GM10266 (cell line): Measurements from ENCODE around the gene RASA1.

ENCODE experiments used
- DNase-seq: peaks from one replicate; pipeline ENCODE4 v3.0.0; 2012; ENCODE audit errors: extremely low spot score
- TF ChIP-seq, protein P1 (sequence below): IDR thresholded peaks from 2 replicates; pipeline ENCODE4 v1.5.1; 2012; ENCODE audit warnings: mild to moderate bottlenecking, low read depth; ENCODE audit not compliant: control insufficient read depth, insufficient read depth; ENCODE audit errors: missing control alignments

RASA1 gene

GRCh38 chr5:87307796-87308423, 40.2 kb downstream of the RASA1 start:
- DNase-seq = no peak
- TF ChIP-seq, protein P1, sequence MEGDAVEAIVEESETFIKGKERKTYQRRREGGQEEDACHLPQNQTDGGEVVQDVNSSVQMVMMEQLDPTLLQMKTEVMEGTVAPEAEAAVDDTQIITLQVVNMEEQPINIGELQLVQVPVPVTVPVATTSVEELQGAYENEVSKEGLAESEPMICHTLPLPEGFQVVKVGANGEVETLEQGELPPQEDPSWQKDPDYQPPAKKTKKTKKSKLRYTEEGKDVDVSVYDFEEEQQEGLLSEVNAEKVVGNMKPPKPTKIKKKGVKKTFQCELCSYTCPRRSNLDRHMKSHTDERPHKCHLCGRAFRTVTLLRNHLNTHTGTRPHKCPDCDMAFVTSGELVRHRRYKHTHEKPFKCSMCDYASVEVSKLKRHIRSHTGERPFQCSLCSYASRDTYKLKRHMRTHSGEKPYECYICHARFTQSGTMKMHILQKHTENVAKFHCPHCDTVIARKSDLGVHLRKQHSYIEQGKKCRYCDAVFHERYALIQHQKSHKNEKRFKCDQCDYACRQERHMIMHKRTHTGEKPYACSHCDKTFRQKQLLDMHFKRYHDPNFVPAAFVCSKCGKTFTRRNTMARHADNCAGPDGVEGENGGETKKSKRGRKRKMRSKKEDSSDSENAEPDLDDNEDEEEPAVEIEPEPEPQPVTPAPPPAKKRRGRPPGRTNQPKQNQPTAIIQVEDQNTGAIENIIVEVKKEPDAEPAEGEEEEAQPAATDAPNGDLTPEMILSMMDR = no peak

DNA sequence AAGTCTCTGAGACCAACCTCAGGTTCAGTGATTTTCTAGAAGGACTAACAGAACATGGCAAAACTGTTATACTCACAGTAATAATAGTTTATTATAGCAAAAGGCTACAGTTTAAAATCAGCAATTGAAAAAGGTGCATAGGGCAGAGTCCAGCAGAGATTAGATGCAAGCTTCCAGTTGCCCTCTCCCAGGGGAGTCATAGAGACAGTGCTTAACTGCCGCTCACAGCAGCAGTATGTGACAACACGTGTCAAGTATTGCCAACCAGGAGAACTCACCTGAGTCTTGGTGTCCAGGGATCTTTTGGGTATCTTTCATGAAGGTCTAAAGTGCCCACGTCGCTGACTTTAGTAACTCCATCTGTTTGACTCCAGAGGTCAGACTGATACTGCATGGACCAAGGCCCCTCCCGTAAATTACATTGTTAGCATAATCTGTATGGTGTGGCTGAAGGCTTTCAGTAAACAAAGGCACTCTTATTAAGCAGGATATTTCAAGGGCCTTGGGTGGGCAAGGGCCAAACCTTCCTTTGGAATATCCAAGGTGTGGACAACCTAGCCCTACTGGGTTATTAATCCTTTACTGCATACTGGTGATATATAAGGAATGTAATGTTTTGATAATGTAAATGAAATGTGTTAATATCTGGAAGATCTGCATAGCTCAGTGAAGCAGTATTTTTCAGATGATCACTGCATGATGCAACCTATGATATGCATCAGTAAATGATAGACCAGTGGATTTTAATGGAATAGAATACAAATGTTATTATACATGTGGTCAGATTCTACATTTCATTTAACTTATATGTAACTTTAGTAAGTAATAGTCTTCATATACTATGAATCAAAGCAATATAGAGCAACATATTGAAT, 44.0 kb downstream of the RASA1 start:
- TF ChIP-seq, protein P1 = no peak
- no peak for DNase-seq

DNA sequence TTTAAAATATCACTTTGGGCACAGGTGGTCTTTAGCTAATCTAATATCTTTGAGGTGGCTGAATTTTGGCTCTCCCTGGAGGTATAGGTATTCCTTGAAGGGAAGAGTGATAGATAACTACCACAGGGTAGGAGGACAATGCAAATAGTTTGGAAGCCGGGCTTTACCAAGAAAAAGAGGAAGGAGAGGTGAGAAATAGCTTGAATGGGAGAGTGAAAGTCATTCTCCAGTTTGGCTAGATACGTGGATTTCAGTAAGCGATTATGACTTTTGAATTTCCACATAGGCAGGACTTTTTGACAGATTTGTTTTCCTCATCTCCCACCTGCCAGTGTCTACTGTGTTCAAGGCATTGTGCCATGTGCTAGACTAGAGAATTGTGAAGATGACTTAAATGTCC, 45.5 kb downstream of the RASA1 start:
- no peak for DNase-seq
- TF ChIP-seq, protein P1 = no peak

DNA sequence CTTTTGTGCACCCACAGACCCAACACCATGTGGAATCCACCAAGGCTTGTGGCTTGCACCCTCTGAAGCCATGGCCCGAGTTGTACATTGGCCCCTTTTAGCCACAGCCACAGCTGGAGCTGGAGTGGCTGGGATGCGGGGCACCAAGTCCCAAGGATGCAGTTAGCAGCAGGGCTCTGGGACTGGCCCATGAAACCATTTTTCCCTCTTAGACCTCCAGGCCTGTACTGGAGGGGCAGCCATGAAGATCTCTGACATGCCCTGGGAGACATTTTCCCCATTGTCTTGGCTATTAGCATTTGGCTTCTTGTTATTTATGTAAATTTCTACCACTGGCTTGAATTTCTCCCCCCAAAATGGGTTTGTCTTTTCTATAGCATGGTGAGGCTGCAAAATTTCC, 51.8 kb downstream of the RASA1 start:
- TF ChIP-seq, protein P1 = no peak
- DNase-seq = no peak

DNA sequence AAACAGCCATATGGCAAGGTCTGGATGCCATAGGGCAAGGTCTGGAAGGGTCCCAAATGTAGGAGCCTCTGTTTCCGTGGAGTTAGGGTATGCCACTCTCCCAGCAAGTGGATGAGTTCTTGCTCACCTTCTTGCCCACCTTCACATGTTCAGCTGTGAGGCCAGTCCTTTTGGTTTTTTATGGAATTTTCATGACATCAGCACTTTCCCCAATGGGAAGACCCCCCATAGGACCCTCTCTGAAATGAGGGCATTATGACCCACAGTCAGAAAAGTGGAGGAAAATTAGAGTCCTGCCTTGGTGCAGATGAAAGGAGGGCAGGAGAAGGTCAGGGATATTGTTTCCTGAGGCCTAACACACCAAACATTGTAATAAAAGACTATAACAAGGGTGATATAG, 53.9 kb downstream of the RASA1 start:
- DNase-seq = no peak
- TF ChIP-seq, protein P1 = no peak

DNA sequence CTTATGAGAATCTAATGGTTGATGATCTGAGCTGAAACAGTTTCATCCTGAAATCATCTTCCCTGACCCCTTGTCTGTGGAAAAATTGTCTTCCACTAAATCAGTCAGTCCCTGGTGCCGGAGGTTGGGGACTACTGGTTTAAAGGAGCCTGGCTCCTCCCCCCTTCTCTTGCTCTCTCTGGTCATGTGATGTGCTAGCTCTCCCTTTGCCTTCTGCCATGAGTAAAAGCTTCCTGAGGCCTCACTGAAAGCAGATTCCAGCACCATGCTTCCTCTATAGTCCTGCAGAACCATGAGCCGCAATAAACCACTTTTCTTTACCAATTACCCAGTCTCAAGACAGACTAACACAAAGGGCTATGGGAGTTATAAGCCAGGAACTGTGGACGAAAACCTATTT, 54.7 kb downstream of the RASA1 start:
- DNase-seq = no peak
- TF ChIP-seq, protein P1 = no peak

DNA sequence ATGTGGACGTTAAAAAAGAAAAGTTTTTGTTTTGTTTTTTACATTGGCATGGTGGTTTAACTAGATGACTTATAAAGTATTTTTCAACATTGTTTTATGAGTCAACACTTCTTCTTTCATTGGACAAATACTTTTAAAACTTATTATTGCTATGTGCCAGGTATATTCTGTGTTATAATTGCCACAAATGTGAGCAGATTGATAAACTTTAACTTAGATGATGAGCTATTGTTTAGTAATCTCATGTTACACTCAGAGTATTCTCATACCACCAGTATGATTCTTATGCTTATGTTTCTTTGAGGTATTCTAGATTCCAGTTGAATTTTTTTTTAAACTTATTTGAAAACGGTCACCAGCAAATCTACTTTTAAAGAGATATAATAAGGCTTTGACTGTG, 60.3 kb downstream of the RASA1 start:
- TF ChIP-seq, protein P1 = no peak
- no peak for DNase-seq
